Mesenchymal stem cell (in vitro differentiated cells and primary cell): Measurements from ENCODE around the gene SLC39A10.
A peak's percentile ranks its signal among the peaks of the same experiment; 100 is the strongest.

Source experiments
- DNase-seq: peaks from one replicate; pipeline ENCODE4 v3.0.0-alpha.2; 2013
- H2AFZ ChIP-seq: one replicate; pipeline ENCODE4 v1.6.1; 2013; ENCODE audit warnings: low read depth, mild to moderate bottlenecking, control low read depth, inconsistent platforms, low read length, moderate library complexity
- H2AK5ac ChIP-seq: 2 replicates; pipeline ENCODE4 v1.6.1; 2013; ENCODE audit warnings: low read length, moderate library complexity, mild to moderate bottlenecking, inconsistent platforms; ENCODE audit not compliant: severe bottlenecking
- H2BK120ac ChIP-seq: one replicate; pipeline ENCODE4 v1.6.1; 2013; ENCODE audit warnings: low read depth, mild to moderate bottlenecking, inconsistent platforms, low read length, moderate library complexity
- H2BK12ac ChIP-seq, 2 experiments: one replicate each; pipeline ENCODE4 v1.6.1; 2013; ENCODE audit warnings: inconsistent platforms in 2 of 2, low read length in 2 of 2, mild to moderate bottlenecking in 2 of 2, moderate library complexity in 2 of 2, control low read depth in 1 of 2
- H2BK15ac ChIP-seq: one replicate; pipeline ENCODE4 v1.6.1; 2013; ENCODE audit warnings: mild to moderate bottlenecking, low read depth, inconsistent platforms; ENCODE audit not compliant: poor library complexity, severe bottlenecking
- H2BK5ac ChIP-seq: 2 replicates; pipeline ENCODE4 v1.6.1; 2013; ENCODE audit warnings: low read depth, mild to moderate bottlenecking, low read length, control low read depth, inconsistent platforms; ENCODE audit not compliant: poor library complexity, severe bottlenecking
- H3K14ac ChIP-seq, 2 experiments: one replicate each; pipeline ENCODE4 v1.6.1; 2013; ENCODE audit warnings: inconsistent platforms in 2 of 2, low read length in 2 of 2, control low read depth in 1 of 2, mild to moderate bottlenecking in 1 of 2, moderate library complexity in 1 of 2
- H3K18ac ChIP-seq, 2 experiments: one replicate each; pipeline ENCODE4 v1.6.1; 2013; ENCODE audit warnings: inconsistent platforms in 2 of 2, low read length in 2 of 2, control low read depth in 1 of 2, low read depth in 1 of 2, mild to moderate bottlenecking in 1 of 2
- H3K23ac ChIP-seq, 2 experiments: one replicate each; pipeline ENCODE4 v1.6.1; 2013; ENCODE audit warnings: inconsistent platforms in 2 of 2, low read length in 2 of 2, mild to moderate bottlenecking in 2 of 2, moderate library complexity in 2 of 2, control low read depth in 1 of 2
- H3K27ac ChIP-seq: 2 replicates; pipeline ENCODE4 v1.5.1; 2013; ENCODE audit warnings: mild to moderate bottlenecking, moderate library complexity, low read length, control low read depth, inconsistent platforms; ENCODE audit not compliant: poor library complexity, severe bottlenecking
- H3K27me3 ChIP-seq, 2 experiments: 2 replicates each; pipeline versions ENCODE4 v1.6.1 to v1.7.0; 2013; ENCODE audit warnings: low read length in 2 of 2, mild to moderate bottlenecking in 2 of 2, moderate library complexity in 2 of 2, control low read depth in 1 of 2, inconsistent platforms in 1 of 2; ENCODE audit not compliant: control insufficient read depth in 1 of 2, insufficient read depth in 1 of 2
- H3K36me3 ChIP-seq, 2 experiments: 2 replicates each; pipeline versions ENCODE4 v1.6.1 to v1.7.0; 2013; ENCODE audit warnings: low read length in 2 of 2, control low read depth in 1 of 2, inconsistent platforms in 1 of 2, low read depth in 1 of 2, mild to moderate bottlenecking in 1 of 2; ENCODE audit not compliant: insufficient read depth in 2 of 2, control insufficient read depth in 1 of 2
- H3K4ac ChIP-seq, 2 experiments: one replicate each; pipeline ENCODE4 v1.6.1; 2013; ENCODE audit warnings: inconsistent platforms in 2 of 2, low read length in 2 of 2, mild to moderate bottlenecking in 2 of 2, moderate library complexity in 2 of 2, control low read depth in 1 of 2, low read depth in 1 of 2
- H3K4me1 ChIP-seq: 2 replicates; pipeline ENCODE4 v1.6.1; 2013; ENCODE audit warnings: low read depth, low read length, control low read depth; ENCODE audit not compliant: control insufficient read depth, insufficient read depth
- H3K4me2 ChIP-seq: 2 replicates; pipeline ENCODE4 v1.6.1; 2013; ENCODE audit warnings: low read length, mild to moderate bottlenecking, inconsistent platforms; ENCODE audit not compliant: poor library complexity, severe bottlenecking
- H3K4me3 ChIP-seq, 2 experiments: 2 replicates each; pipeline versions ENCODE4 v1.5.1 to v1.7.0; 2013; ENCODE audit warnings: low read length in 2 of 2, mild to moderate bottlenecking in 2 of 2, control low read depth in 1 of 2, low read depth in 1 of 2; ENCODE audit not compliant: insufficient read depth in 1 of 2
- H3K79me1 ChIP-seq: replicated peaks from 2 replicates; pipeline ENCODE4 v1.6.1; 2013; ENCODE audit warnings: mild to moderate bottlenecking, control low read depth, low read length, inconsistent platforms; ENCODE audit not compliant: poor library complexity, severe bottlenecking
- H3K9ac ChIP-seq: 2 replicates; pipeline ENCODE4 v1.7.0; 2013; ENCODE audit warnings: mild to moderate bottlenecking, low read length, moderate library complexity
- H3K9me3 ChIP-seq: 2 replicates; pipeline ENCODE4 v1.7.0; 2013; ENCODE audit warnings: mild to moderate bottlenecking, low read length; ENCODE audit not compliant: control insufficient read depth
- H4K8ac ChIP-seq: one replicate; pipeline ENCODE4 v1.6.1; 2013; ENCODE audit warnings: inconsistent platforms, mild to moderate bottlenecking, low read length, moderate library complexity
- H4K91ac ChIP-seq: one replicate; pipeline ENCODE4 v1.6.1; 2013; ENCODE audit warnings: mild to moderate bottlenecking, low read length, inconsistent platforms
- WGBS: methylation state at CpG from one replicate; pipeline ENCODE4 v1.1.7; 2013; ENCODE audit warnings: mixed read lengths; 5-methylcytosine and 5-hydroxymethylcytosine counted together

SLC39A10 gene

DNA sequence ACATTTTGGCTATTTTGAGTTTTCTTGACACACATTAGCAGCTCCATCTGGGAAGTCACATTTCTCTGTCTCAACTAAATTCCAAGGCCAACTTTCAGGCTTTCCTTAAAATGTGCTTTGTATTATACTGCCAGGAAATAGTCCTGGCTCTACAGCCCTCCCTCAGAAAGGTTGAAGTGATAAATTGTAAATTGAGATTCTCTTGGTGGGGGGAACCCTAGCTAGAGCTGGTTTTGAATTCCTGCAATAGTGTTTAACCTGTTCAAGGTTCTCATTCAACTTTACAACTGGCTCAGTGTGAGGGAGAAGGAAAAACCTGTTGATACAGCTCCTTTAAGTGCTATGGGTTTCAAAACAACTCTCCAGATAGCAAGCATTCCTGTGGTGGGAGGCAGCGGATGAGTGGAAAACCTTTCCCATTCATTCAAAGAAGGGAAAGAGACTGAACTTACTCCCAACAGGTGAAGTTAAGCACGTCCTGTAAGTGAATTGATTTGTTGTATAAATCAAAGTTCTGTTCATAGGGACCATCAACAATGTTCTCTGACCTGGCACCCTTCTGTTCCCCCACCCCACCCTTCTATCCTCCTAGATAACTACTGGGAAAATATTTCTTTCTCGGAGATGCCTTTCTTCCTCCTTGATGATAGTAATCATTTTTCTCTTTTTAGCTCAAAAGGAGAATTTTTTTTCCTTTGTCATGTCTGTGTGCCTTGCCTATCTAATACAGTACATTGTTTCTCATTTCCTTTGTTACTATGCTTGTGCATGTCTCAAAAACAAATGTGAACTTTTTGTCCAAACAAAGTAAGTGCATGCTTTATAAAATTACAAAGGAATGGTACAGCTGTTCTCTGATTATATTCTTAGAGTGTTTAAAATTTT lies 44.2 kb upstream of the SLC39A10 start:
- DNase-seq: peak; percentile 78
- no peak overlapping the region for H2BK120ac ChIP-seq
- peak overlapping the region; percentile 97 for H3K27ac ChIP-seq
- no peak overlapping the region for H3K14ac ChIP-seq
- no peak overlapping the region for H4K91ac ChIP-seq
- no peak overlapping the region for H2BK15ac ChIP-seq
- H3K9ac ChIP-seq: peak overlapping the region; percentile 23
- no peaks in the 10 kb centered on the region for H3K36me3 ChIP-seq
- peak overlapping the region; percentile 95 for H2BK5ac ChIP-seq
- no peak overlapping the region for H3K4me3 ChIP-seq
- H3K23ac ChIP-seq: no peak overlapping the region
- WGBS: no CpG with 5 or more reads among the region's 3 CpGs
- no peak overlapping the region for H3K18ac ChIP-seq
- H3K9me3 ChIP-seq: no peaks in the 10 kb centered on the region
- H3K27me3 ChIP-seq: no peaks in the 10 kb centered on the region
- H2AFZ ChIP-seq: no peak overlapping the region
- H2BK12ac ChIP-seq: no peak overlapping the region
- H4K8ac ChIP-seq: no peak overlapping the region
- peaks cover 6% of the 10 kb centered on the region for H3K4me1 ChIP-seq
- H3K79me1 ChIP-seq: peaks cover 5% of the 10 kb centered on the region
- H2AK5ac ChIP-seq: peak overlapping the region; percentile 59
- no peak overlapping the region for H3K4ac ChIP-seq
- H3K4me2 ChIP-seq: peak overlapping the region; percentile 79

DNA sequence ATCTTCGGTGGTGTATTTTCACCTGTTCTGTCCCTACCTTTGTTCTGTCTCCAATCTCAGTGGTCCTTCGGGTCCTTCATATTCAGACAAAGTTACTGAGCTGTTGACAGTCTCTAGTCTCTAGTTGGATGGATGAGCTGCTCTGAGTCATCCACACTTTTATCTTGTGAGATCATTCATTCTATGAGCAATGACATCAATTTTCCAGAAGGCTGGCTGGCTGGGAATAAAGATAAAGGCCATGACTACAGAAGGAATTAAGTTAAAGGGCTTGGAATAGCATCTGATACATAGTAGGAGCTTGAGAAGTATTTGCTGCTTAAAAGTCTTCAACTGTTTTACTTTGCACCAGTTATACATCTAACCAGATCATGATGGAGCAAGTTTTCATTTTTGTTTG lies 43.1 kb upstream of the SLC39A10 start:
- H2BK5ac ChIP-seq: no peak overlapping the region
- H3K18ac ChIP-seq: no peak overlapping the region
- no peak overlapping the region for H2BK12ac ChIP-seq
- H2BK120ac ChIP-seq: no peak overlapping the region
- H4K8ac ChIP-seq: no peak overlapping the region
- H3K14ac ChIP-seq: no peak overlapping the region
- no peak overlapping the region for H2BK15ac ChIP-seq
- H3K9ac ChIP-seq: peak overlapping the region; percentile 47
- H3K27me3 ChIP-seq: no peaks in the 10 kb centered on the region
- no peaks in the 10 kb centered on the region for H3K36me3 ChIP-seq
- 20% methylated on average over 1 of the region's 2 CpGs for WGBS
- H3K4ac ChIP-seq: no peak overlapping the region
- H3K4me1 ChIP-seq: peaks cover 6% of the 10 kb centered on the region
- peak overlapping the region; percentile 96 for H3K27ac ChIP-seq
- H3K4me3 ChIP-seq: no peak overlapping the region
- H3K9me3 ChIP-seq: no peaks in the 10 kb centered on the region
- DNase-seq: peak; percentile 94
- H3K23ac ChIP-seq: no peak overlapping the region
- no peak overlapping the region for H2AFZ ChIP-seq
- peak overlapping the region; percentile 65 for H3K4me2 ChIP-seq
- no peak overlapping the region for H2AK5ac ChIP-seq
- H3K79me1 ChIP-seq: peaks cover 5% of the 10 kb centered on the region
- H4K91ac ChIP-seq: no peak overlapping the region

DNA sequence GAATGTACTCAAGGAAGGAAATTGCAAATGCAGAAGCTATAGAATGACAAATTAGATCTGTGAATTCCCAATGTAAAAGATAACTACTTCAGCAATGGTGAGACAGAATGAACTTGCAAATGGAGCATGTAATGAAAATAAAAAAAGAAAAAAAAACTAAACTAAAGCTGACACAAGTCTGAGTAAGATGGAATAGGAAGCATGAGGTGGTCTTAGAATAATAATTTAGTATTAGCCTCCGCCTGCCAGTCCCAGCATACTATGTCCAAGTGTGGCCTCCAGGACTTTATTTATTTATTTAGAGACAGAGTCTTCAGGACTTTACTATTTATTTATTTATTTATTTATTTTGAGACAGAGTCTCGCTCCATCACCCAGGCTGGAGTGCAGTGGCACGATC lies 37.4 kb upstream of the SLC39A10 start:
- H3K23ac ChIP-seq: no peak overlapping the region
- H3K27ac ChIP-seq: no peak overlapping the region
- WGBS: 85% methylated on average over 2 of the region's 3 CpGs
- no peaks in the 10 kb centered on the region for H3K36me3 ChIP-seq
- H3K9me3 ChIP-seq: no peaks in the 10 kb centered on the region
- H4K91ac ChIP-seq: no peak overlapping the region
- H2BK5ac ChIP-seq: no peak overlapping the region
- H2AFZ ChIP-seq: no peak overlapping the region
- H2BK15ac ChIP-seq: no peak overlapping the region
- H3K79me1 ChIP-seq: peaks cover 15% of the 10 kb centered on the region
- peaks cover 3% of the 10 kb centered on the region for H3K4me1 ChIP-seq
- H3K4ac ChIP-seq: no peak overlapping the region
- no peak overlapping the region for H2BK120ac ChIP-seq
- H3K4me2 ChIP-seq: no peak overlapping the region
- no peak overlapping the region for H3K4me3 ChIP-seq
- DNase-seq: no peak
- H3K27me3 ChIP-seq: no peaks in the 10 kb centered on the region
- H2AK5ac ChIP-seq: no peak overlapping the region
- H4K8ac ChIP-seq: no peak overlapping the region
- no peak overlapping the region for H3K14ac ChIP-seq
- no peak overlapping the region for H2BK12ac ChIP-seq
- no peak overlapping the region for H3K9ac ChIP-seq
- H3K18ac ChIP-seq: no peak overlapping the region

DNA sequence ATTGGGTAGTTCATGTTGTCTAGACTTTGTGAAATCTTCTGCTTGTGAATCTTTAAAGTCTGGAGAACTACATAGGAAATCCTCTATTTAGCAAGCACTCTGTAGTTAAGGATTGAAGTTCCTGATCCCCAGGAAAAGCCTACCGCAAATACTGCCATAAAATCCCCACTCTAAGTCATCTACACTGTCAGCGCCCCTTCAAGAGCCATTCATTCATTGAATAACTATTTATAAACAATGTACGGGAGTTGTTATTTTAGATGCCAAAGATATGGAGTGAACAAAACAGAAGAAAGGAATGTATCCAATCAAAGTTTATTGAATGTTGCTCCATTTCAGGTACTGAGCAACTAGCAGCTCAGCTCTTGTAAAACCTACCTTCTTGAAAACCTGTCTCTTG lies 36.5 kb upstream of the SLC39A10 start:
- no peak overlapping the region for H2AK5ac ChIP-seq
- no peak overlapping the region for H3K9ac ChIP-seq
- no peak overlapping the region for H3K18ac ChIP-seq
- H3K9me3 ChIP-seq: no peaks in the 10 kb centered on the region
- H3K36me3 ChIP-seq: no peaks in the 10 kb centered on the region
- H3K23ac ChIP-seq: no peak overlapping the region
- no peak overlapping the region for H3K4me2 ChIP-seq
- no peak overlapping the region for H2BK12ac ChIP-seq
- peak; percentile 56 for DNase-seq
- H4K91ac ChIP-seq: no peak overlapping the region
- no peaks in the 10 kb centered on the region for H3K27me3 ChIP-seq
- H4K8ac ChIP-seq: no peak overlapping the region
- no peak overlapping the region for H3K4ac ChIP-seq
- no peak overlapping the region for H2AFZ ChIP-seq
- no peak overlapping the region for H3K4me3 ChIP-seq
- no peaks in the 10 kb centered on the region for H3K4me1 ChIP-seq
- no peak overlapping the region for H2BK15ac ChIP-seq
- 0% methylated on average over 1 of the region's 3 CpGs for whole genome bisulfite sequencing
- H3K14ac ChIP-seq: no peak overlapping the region
- no peak overlapping the region for H2BK5ac ChIP-seq
- peaks cover 11% of the 10 kb centered on the region for H3K79me1 ChIP-seq
- no peak overlapping the region for H3K27ac ChIP-seq
- H2BK120ac ChIP-seq: no peak overlapping the region
